HepG2 (cell line): ENCODE data around the gene PLCG1. TPM values are rescaled to one million over a fixed set of nuclear protein-coding genes. Genes with fewer than 3 reads are reported as not detected.

Experiments used
- AGO1 ChIP-seq: fragments of 200-400 bp; formaldehyde crosslinking; IDR thresholded peaks from 2 replicates; pipeline ENCODE4 v1.6.1; 2017; ENCODE audit warnings: mild to moderate bottlenecking, low read depth, low read length, moderate library complexity; ENCODE audit not compliant: poor library complexity, severe bottlenecking
- ARID5B ChIP-seq: IDR thresholded peaks from 2 replicates; pipeline ENCODE4 v1.4.0; 2020; ENCODE audit warnings: mild to moderate bottlenecking, missing genetic modification reagents
- ATF5 ChIP-seq: sonication (generic); formaldehyde crosslinking; IDR thresholded peaks from 2 replicates; pipeline ENCODE4 v1.4.0; 2020; ENCODE audit warnings: mild to moderate bottlenecking, low read depth, missing genetic modification reagents
- HOMEZ ChIP-seq: IDR thresholded peaks from 2 replicates; pipeline ENCODE4 v1.6.1; 2016; ENCODE audit warnings: low read depth
- KDM2A ChIP-seq: sonication (generic); formaldehyde crosslinking; IDR thresholded peaks from 2 replicates; pipeline ENCODE4 v1.4.0; 2020; ENCODE audit warnings: low read depth, missing genetic modification reagents, borderline replicate concordance
- NPAS2 ChIP-seq: sonication (generic); formaldehyde crosslinking; IDR thresholded peaks from 2 replicates; pipeline ENCODE4 v1.8.0; 2022; ENCODE audit warnings: mild to moderate bottlenecking, missing genetic modification reagents, borderline replicate concordance
- PCBP1 ChIP-seq: fragments of 200-400 bp; formaldehyde crosslinking; IDR thresholded peaks from 2 replicates; pipeline ENCODE4 v1.6.1; 2017; ENCODE audit warnings: mild to moderate bottlenecking, low read depth, low read length, borderline replicate concordance
- PRMT3 ChIP-seq: sonication (generic); formaldehyde crosslinking; IDR thresholded peaks from 2 replicates; pipeline ENCODE4 v1.8.1; 2022; ENCODE audit warnings: low read depth, mild to moderate bottlenecking, moderate library complexity, missing genetic modification reagents, borderline replicate concordance
- RXRA ChIP-seq: sonication (generic); formaldehyde crosslinking; IDR thresholded peaks from 2 replicates; pipeline ENCODE4 v1.5.1; 2020; ENCODE audit warnings: missing genetic modification reagents
- SOX13 ChIP-seq, 3 experiments: fragments of 450-650 bp in 1 of 3; sonication (generic) in 1 of 3; formaldehyde crosslinking in 1 of 3; IDR thresholded peaks in 2 of 3; conservative IDR thresholded peaks in 1 of 3; 2 replicates each; pipeline versions ENCODE4 v1.5.0 to v1.6.1; 2016 to 2020; ENCODE audit warnings: antibody characterized with exemption in 1 of 3, mild to moderate bottlenecking in 1 of 3, missing compliant biosample characterization in 1 of 3, missing genetic modification reagents in 1 of 3, moderate library complexity in 1 of 3
- SRSF9 ChIP-seq: fragments of 200-400 bp; formaldehyde crosslinking; IDR thresholded peaks from 2 replicates; pipeline ENCODE4 v1.6.1; 2018; ENCODE audit warnings: borderline replicate concordance, mild to moderate bottlenecking, low read depth, low read length; ENCODE audit not compliant: insufficient read depth, poor library complexity, severe bottlenecking
- ZNF143 ChIP-seq: sonication (generic); formaldehyde crosslinking; IDR thresholded peaks from 2 replicates; pipeline ENCODE4 v1.4.0; 2020; ENCODE audit warnings: missing genetic modification reagents
- ZNF256 ChIP-seq: sonication (generic); formaldehyde crosslinking; conservative IDR thresholded peaks from 2 replicates; pipeline ENCODE4 v1.4.0; 2020; ENCODE audit warnings: missing genetic modification reagents
- ZNF569 ChIP-seq: sonication (generic); formaldehyde crosslinking; IDR thresholded peaks from 2 replicates; pipeline ENCODE4 v1.5.0; 2020; ENCODE audit warnings: mild to moderate bottlenecking, missing genetic modification reagents, moderate library complexity, borderline replicate concordance
- ZNF609 ChIP-seq: sonication (generic); formaldehyde crosslinking; IDR thresholded peaks from 2 replicates; pipeline ENCODE4 v1.4.0; 2020; ENCODE audit warnings: mild to moderate bottlenecking, missing genetic modification reagents, borderline replicate concordance
- polyA plus RNA-seq, 8 experiments: library from polyadenylated mRNA; depleted of rRNA in 3 of 8; stranded (reverse) in 7 of 8; unstranded in 1 of 8; fragments of >200 nt; fragmentation: Illumina TruSeq in 4 of 8; extraction: Trizol in 4 of 8; gene quantifications; 2 replicates each; pipeline versions ENCODE4 v1.2.1 to v1.2.3, GENCODE V29; 2011 to 2016; ENCODE audit warnings: low read depth in 4 of 8, missing spikeins in 1 of 8, mixed read lengths in 1 of 8; ENCODE audit not compliant: insufficient read depth in 1 of 8
- total RNA-seq, 5 experiments: library from RNA; depleted of rRNA; stranded (reverse); fragments of >200 nt; fragmentation: Illumina TruSeq; extraction: Trizol; gene quantifications; 2 replicates each; pipeline ENCODE4 v1.2.3, GENCODE V29; 2016; ENCODE audit warnings: low read depth in 1 of 5

Gene PLCG1
- total and polyA plus RNA-seq, 2 of the 13 experiments (the other 11 are each of a cell fraction or from before 2014, with no cell fraction given) = 85.3 to 158 TPM

GRCh38 chr20:41137614-41138474, 501 bp downstream of the PLCG1 start (continued):
- TF ChIP-seq SRSF9 (no peak), ATF5 (no peak), ZNF569 (CRISPR knock-in tag) (no peak), ZNF143 (CRISPR knock-in tag) (peak; percentile 29; the same call in 1 of the 2 replicates), ZNF609 (CRISPR knock-in tag) (no peak), SOX13 (IDR thresholded peaks at IDR 0.05) (no peak; the same call in 1 of the 2 replicates), SOX13 (CRISPR knock-in tag; conservative IDR thresholded peaks at IDR 0.05 in 1 of 2, IDR thresholded peaks at IDR 0.05 in 1 of 2) (no peak), KDM2A (CRISPR knock-in tag) (peak; percentile 67; the same call in 1 of the 2 replicates), NPAS2 (CRISPR knock-in tag) (no peak), HOMEZ (CRISPR knock-in tag) (no peak), PRMT3 (CRISPR knock-in tag) (no peak; the same call in none of the 2 replicates), PCBP1 (peak; percentile 84; the same call in 1 of the 2 replicates), ZNF256 (CRISPR knock-in tag) (no peak), AGO1 (peak; percentile 73), ARID5B (peak; percentile 72; the same call in 1 of the 2 replicates), RXRA (CRISPR knock-in tag) (peak; percentile 74; the same call in 1 of the 2 replicates)
